SK-N-DZ (cell line): ENCODE results near the gene SGK1.

Experiments
- DNase-seq: peaks from one replicate; pipeline ENCODE4 v3.0.0-alpha.2; 2015; ENCODE audit warnings: low spot score
- small RNA-seq, 2 experiments: library from RNA; depleted of rRNA; stranded (forward); fragments of <200 nt; gene quantifications; one replicate each; pipeline ENCODE3, GENCODE V24; 2014

Gene SGK1

GRCh38 chr6:134123666-134124208, 194.2 kb downstream of the SGK1 start:
- peak; percentile 38 for DNase-seq

GRCh38 chr6:134122775-134123174, 195.1 kb downstream of the SGK1 start:
- DNase-seq, result no peak

- DNase-seq, result no peak
Observed at GRCh38 chr6:134119486-134119885, 198.4 kb downstream of the SGK1 start.

Small RNA genes lying within 50 kb of the gene (small RNA-seq; reads per million reads assigned to genes)
- gene RF00019 (0 reads per million in 2 experiments), gene RN7SL408P (0.03 to 0.40 reads per million in 2 experiments), gene RNA5SP218 (0.84 to 1.6 reads per million in 2 experiments), gene RPS29P32 (0 reads per million in 2 experiments)
